EL (cell line): ENCODE results near the gene SCRG1.

Experiments
- DNase-seq: peaks from one replicate; pipeline ENCODE4 v3.0.0-alpha.2; 2016

The SCRG1 gene

GRCh38 chr4:173357939-173358338, 41.0 kb downstream of the SCRG1 start:
- DNase-seq = no peak

- no peak for DNase-seq
These were observed 51.4 kb downstream of the SCRG1 start for GRCh38 chr4:173347467-173347866.

- DNase-seq = peak; percentile 91
These were observed 52.8 kb downstream of the SCRG1 start for GRCh38 chr4:173346074-173346473.

- DNase-seq = no peak
These were observed 53.3 kb downstream of the SCRG1 start for GRCh38 chr4:173345648-173346047.

- DNase-seq = no peak
These were observed 55.0 kb downstream of the SCRG1 start for GRCh38 chr4:173343832-173344397.

GRCh38 chr4:173337463-173337862, 61.5 kb downstream of the SCRG1 start:
- DNase-seq = no peak

GRCh38 chr4:173334891-173335752, 63.8 kb downstream of the SCRG1 start:
- peak; percentile 93 for DNase-seq
